GM18873 (cell line): Measurements from ENCODE around the gene DTNB.

Source experiments
- ATAC-seq: cut with Tn5 transposase; IDR thresholded peaks from one replicate; pipeline ENCODE4 v1.9.1; 2021; ENCODE audit warnings: mild to moderate bottlenecking, moderate library complexity, moderate number of reproducible peaks; ENCODE audit not compliant: unreplicated experiment, low FRiP score

The DTNB gene

GRCh38 chr2:25401307-25402026 is 271.9 kb downstream of the DTNB start:
- ATAC-seq = no peak

- ATAC-seq = no peak
These were observed 272.7 kb downstream of the DTNB start for GRCh38 chr2:25400576-25401216.

GRCh38 chr2:25400169-25400568 is 273.2 kb downstream of the DTNB start:
- ATAC-seq = no peak

GRCh38 chr2:25398534-25398933 is 274.8 kb downstream of the DTNB start:
- no peak for ATAC-seq

GRCh38 chr2:25397777-25398176 is 275.6 kb downstream of the DTNB start:
- no peak for ATAC-seq

- no peak for ATAC-seq
These were observed 284.2 kb downstream of the DTNB start for GRCh38 chr2:25389161-25389560.

- no peak for ATAC-seq
These were observed 284.9 kb downstream of the DTNB start for GRCh38 chr2:25388491-25388890.

- no peak for ATAC-seq
These were observed 285.4 kb downstream of the DTNB start for GRCh38 chr2:25387876-25388449.

- ATAC-seq = no peak
These were observed 286.2 kb downstream of the DTNB start for GRCh38 chr2:25386971-25387875.

GRCh38 chr2:25385910-25386309 is 287.5 kb downstream of the DTNB start:
- ATAC-seq = no peak

GRCh38 chr2:25383806-25384205 is 289.6 kb downstream of the DTNB start:
- ATAC-seq = no peak

- no peak for ATAC-seq
These were observed 291.9 kb downstream of the DTNB start for GRCh38 chr2:25381502-25381901.

GRCh38 chr2:25380586-25381375 is 292.6 kb downstream of the DTNB start:
- no peak for ATAC-seq

- no peak for ATAC-seq
These were observed 293.4 kb downstream of the DTNB start for GRCh38 chr2:25380023-25380422.

- ATAC-seq = no peak
These were observed 293.8 kb downstream of the DTNB start for GRCh38 chr2:25379535-25379934.

- ATAC-seq = no peak
These were observed 294.5 kb downstream of the DTNB start for GRCh38 chr2:25378731-25379490.

- ATAC-seq = no peak
These were observed 295.5 kb downstream of the DTNB start for GRCh38 chr2:25377822-25378421.

GRCh38 chr2:25376750-25377621 is 296.4 kb downstream of the DTNB start:
- ATAC-seq = peak; percentile 89
